Measurements from ENCODE around the gene UMODL1. TPM values are rescaled to one million over a fixed set of nuclear protein-coding genes. Genes with fewer than 3 reads are reported as not detected.

The UMODL1 gene
- total RNA-seq, 6 experiments from 2014 or later, result 0.06 to 1.2 (median 0.75) TPM; not detected in 2

- H3K27me3 ChIP-seq, result peaks cover 0 to 14% of the 10 kb centered on the region in 2 donors
- H3K4me3 ChIP-seq, result no peak overlapping the region
- no peaks in the 10 kb centered on the region for H3K9me3 ChIP-seq
- H3K36me3 ChIP-seq, result no peaks in the 10 kb centered on the region
- ATAC-seq (no peak), DNase-seq (no peak)
- WGBS (ENCODE audit: insufficient coverage, low coverage, low lambda C conversion rate, missing lambda C conversion rate), result 92% methylated on average over 5 of the region's 5 CpGs
- no peak for TF ChIP-seq POLR2A (IDR thresholded peaks at IDR 0.05)
- TF ChIP-seq CTCF (IDR thresholded peaks at IDR 0.05), result no peak
- intact Hi-C loops (cut with DNase I), result loop anchor here in 1 of 2 donors (10.0 kb wide), 1 partner anchor 46 kb away; no protein-coding TSS in a partner anchor
- H3K4me1 ChIP-seq, result peaks cover 0 to under 1% (median under 1%) of the 10 kb centered on the region in 4 donors
- no peak overlapping the region for H3K27ac ChIP-seq
These were observed 2.5 kb upstream of the UMODL1 start for GRCh38 chr21:42068592-42068991.

GRCh38 chr21:42069327-42069726, 1.8 kb upstream of the UMODL1 start:
- Histone ChIP-seq H3K9me3 (no peaks in the 10 kb centered on the region), H3K36me3 (no peaks in the 10 kb centered on the region), H3K27me3 (peaks cover 0 to 14% of the 10 kb centered on the region in 2 donors), H3K4me1 (no peaks in the 10 kb centered on the region), H3K27ac (no peak overlapping the region), H3K4me3 (no peak overlapping the region)
- ATAC-seq, result no peak
- intact Hi-C loops (cut with DNase I), result loop anchor here in 1 of 2 donors (10.0 kb wide), 1 partner anchor 45 kb away; no protein-coding TSS in a partner anchor
- TF ChIP-seq POLR2A (IDR thresholded peaks at IDR 0.05) (no peak), CTCF (IDR thresholded peaks at IDR 0.05) (no peak)
- no peak for DNase-seq
- WGBS (ENCODE audit: insufficient coverage, low coverage, low lambda C conversion rate, missing lambda C conversion rate), result 47% methylated on average over 3 of the region's 3 CpGs

- Histone ChIP-seq H3K9me3 (no peaks in the 10 kb centered on the region), H3K27me3 (peaks cover 0 to 14% of the 10 kb centered on the region in 2 donors), H3K4me3 (no peak overlapping the region), H3K27ac (no peak overlapping the region), H3K36me3 (no peaks in the 10 kb centered on the region), H3K4me1 (no peaks in the 10 kb centered on the region)
- DNase-seq, result no peak
- TF ChIP-seq CTCF (IDR thresholded peaks at IDR 0.05) (no peak), POLR2A (IDR thresholded peaks at IDR 0.05) (no peak)
- no peak for ATAC-seq
- WGBS (ENCODE audit: insufficient coverage, low coverage, low lambda C conversion rate, missing lambda C conversion rate), result 51% methylated on average over 10 of the region's 10 CpGs
- intact Hi-C loops (cut with DNase I), result loop anchor here in 1 of 2 donors (10.0 kb wide), 1 partner anchor 45 kb away; no protein-coding TSS in a partner anchor
These were observed 1.3 kb upstream of the UMODL1 start for GRCh38 chr21:42069843-42070242.

- 71% methylated on average over 5 of the region's 21 CpGs for WGBS (ENCODE audit: insufficient coverage, low coverage, low lambda C conversion rate, missing lambda C conversion rate)
- Histone ChIP-seq H3K27ac (no peak overlapping the region), H3K4me1 (no peaks in the 10 kb centered on the region), H3K4me3 (no peak overlapping the region), H3K9me3 (no peaks in the 10 kb centered on the region), H3K36me3 (no peaks in the 10 kb centered on the region), H3K27me3 (peaks cover 0 to 4% of the 10 kb centered on the region in 2 donors)
- intact Hi-C loops (cut with DNase I), result no loop called here
- no peak for ATAC-seq
- DNase-seq, result peak in 1 of 3 donors; percentile 10
- TF ChIP-seq CTCF (IDR thresholded peaks at IDR 0.05) (no peak), POLR2A (IDR thresholded peaks at IDR 0.05) (no peak)
These were observed 2.3 kb downstream of the UMODL1 start for GRCh38 chr21:42073145-42074099.
